B cell (primary cell): Measurements from ENCODE around the gene DAO. TPM values are rescaled to one million over a fixed set of nuclear protein-coding genes. Genes with fewer than 3 reads are reported as not detected.
A peak's percentile ranks its signal among the peaks of the same experiment; 100 is the strongest.

Experiments
- ATAC-seq: fragments of 200-7000 bp; cut with Tn5 transposase; one replicate; pipeline ENCODE4 v1.10.0; 2021; ENCODE audit warnings: low read depth, mild to moderate bottlenecking, moderate number of reproducible peaks, moderate library complexity
- CTCF ChIA-PET: fragments of 350-600 bp; sonication (Branson Sonifier 250); formaldehyde crosslinking; loops from one replicate; lab custom pipeline; 2021; ENCODE audit warnings: antibody characterized with exemption, inconsistent platforms; lab: Charles Lee
- POLR2A ChIA-PET: fragments of 350-600 bp; sonication (Branson Sonifier 250); formaldehyde crosslinking; loops from one replicate; lab custom pipeline; 2021; ENCODE audit warnings: antibody characterized with exemption; lab: Charles Lee
- DNase-seq: peaks from one replicate; pipeline ENCODE4 v3.0.0; 2013
- H2AFZ ChIP-seq: 2 replicates; pipeline ENCODE4 v1.6.1; 2012; ENCODE audit warnings: mild to moderate bottlenecking, low read depth, low read length; ENCODE audit not compliant: insufficient read depth, poor library complexity, severe bottlenecking
- H3K27ac ChIP-seq, 2 donors: 1 replicate in 1 of 2; 2 replicates in 1 of 2; pipeline ENCODE4 v1.5.1; 2012 to 2013; ENCODE audit warnings: low read length in 2 of 2, mild to moderate bottlenecking in 2 of 2, moderate library complexity in 1 of 2
- H3K27me3 ChIP-seq, 4 experiments: fragments of 200-600 bp in 1 of 4; sonication (generic) in 1 of 4; replicated peaks in 1 of 4; 1 replicate in 2 of 4; 2 replicates in 2 of 4; pipeline versions ENCODE4 v1.6.1 to v1.7.0; 2013 to 2016; ENCODE audit warnings: low read length in 3 of 4, mild to moderate bottlenecking in 2 of 4, mixed read lengths in 1 of 4, moderate library complexity in 1 of 4; ENCODE audit not compliant: insufficient read depth in 4 of 4, control insufficient read depth in 3 of 4; ENCODE audit errors: control extremely low read depth in 1 of 4
- H3K36me3 ChIP-seq, 2 experiments: replicated peaks in 1 of 2; 1 replicate in 1 of 2; 2 replicates in 1 of 2; pipeline versions ENCODE4 v1.6.1 to v1.7.1; 2013; ENCODE audit warnings: low read length in 1 of 2; ENCODE audit not compliant: insufficient read depth in 2 of 2, control insufficient read depth in 1 of 2; ENCODE audit errors: control extremely low read depth in 1 of 2, extremely low read depth in 1 of 2
- H3K4me1 ChIP-seq, 2 donors: fragments of 200-600 bp in 1 of 2; sonication (generic) in 1 of 2; 1 replicate in 1 of 2; 2 replicates in 1 of 2; pipeline versions ENCODE4 v1.5.1 to v1.6.1; 2013 to 2017; ENCODE audit warnings: low read length in 2 of 2; ENCODE audit not compliant: control insufficient read depth in 2 of 2, insufficient read depth in 2 of 2
- H3K4me2 ChIP-seq: replicated peaks from 2 replicates; pipeline ENCODE3; 2012; ENCODE audit warnings: mild to moderate bottlenecking, low read depth, low read length; ENCODE audit not compliant: poor library complexity, severe bottlenecking
- H3K4me3 ChIP-seq, 5 experiments: fragments of 200-600 bp in 1 of 5; sonication (generic) in 1 of 5; 1 replicate in 3 of 5; 2 replicates in 2 of 5; pipeline versions ENCODE4 v1.5.1 to v1.7.0; 2011 to 2016; ENCODE audit warnings: low read length in 4 of 5, mild to moderate bottlenecking in 4 of 5, low read depth in 2 of 5, control low read depth in 1 of 5, moderate library complexity in 1 of 5; ENCODE audit not compliant: insufficient read depth in 1 of 5; ENCODE audit errors: control extremely low read depth in 1 of 5, extremely low read depth in 1 of 5
- H3K79me2 ChIP-seq: fragments of 200-600 bp; sonication (generic); one replicate; pipeline ENCODE4 v1.6.0; 2016; ENCODE audit warnings: low read length; ENCODE audit not compliant: control insufficient read depth, insufficient read depth
- H3K9ac ChIP-seq: fragments of 200-600 bp; sonication (generic); 2 replicates; pipeline ENCODE4 v1.6.1; 2017; ENCODE audit warnings: mild to moderate bottlenecking, low read length, moderate library complexity
- H3K9me3 ChIP-seq, 3 donors: one replicate each; pipeline versions ENCODE4 v1.6.1 to v1.7.1; 2013; ENCODE audit warnings: low read length in 2 of 3; ENCODE audit not compliant: control insufficient read depth in 2 of 3, insufficient read depth in 1 of 3; ENCODE audit errors: control extremely low read depth in 1 of 3
- H4K20me1 ChIP-seq: 2 replicates; pipeline ENCODE4 v1.6.0; 2012; ENCODE audit warnings: mild to moderate bottlenecking, low read length; ENCODE audit not compliant: insufficient read depth, control insufficient read depth, poor library complexity, severe bottlenecking
- H3K27ac Mint-ChIP-seq: one replicate; pipeline ENCODE4 v1.8.0; 2021; ENCODE audit warnings: mixed read lengths
- H3K27me3 Mint-ChIP-seq: one replicate; pipeline ENCODE4 v1.8.0; 2021; ENCODE audit warnings: mixed read lengths
- H3K4me1 Mint-ChIP-seq: one replicate; pipeline ENCODE4 v1.8.0; 2021; ENCODE audit warnings: mixed read lengths
- H3K4me3 Mint-ChIP-seq: one replicate; pipeline ENCODE4 v1.8.0; 2021; ENCODE audit warnings: mixed read lengths
- H3K9me3 Mint-ChIP-seq: one replicate; pipeline ENCODE4 v1.8.0; 2022; ENCODE audit warnings: mixed read lengths; ENCODE audit not compliant: insufficient read depth
- EZH2 ChIP-seq: IDR thresholded peaks from 2 replicates; pipeline ENCODE4 v1.6.1; 2012; ENCODE audit warnings: borderline replicate concordance, low read depth, mild to moderate bottlenecking, moderate library complexity, low read length; ENCODE audit not compliant: insufficient read depth, poor library complexity, severe bottlenecking
- WGBS: methylation state at CpG from one replicate; pipeline ENCODE4 v1.1.5; 2013; ENCODE audit warnings: missing lambda C conversion rate; ENCODE audit not compliant: insufficient coverage; 5-methylcytosine and 5-hydroxymethylcytosine counted together
- intact Hi-C: fragments of 100-400 bp; cut with micrococcal nuclease; formaldehyde crosslinking; loops from one replicate; pipeline ENCODE4 v1.10.0; 2022
- polyA plus RNA-seq: library from polyadenylated mRNA; depleted of rRNA; stranded (reverse); fragments of >200 nt; gene quantifications from 2 replicates; pipeline ENCODE4 v1.2.3, GENCODE V29; 2012
- total RNA-seq, 2 donors: library from RNA; stranded (reverse); fragments of 120-200 nt in 1 of 2; gene quantifications; 1 replicate in 1 of 2; 2 replicates in 1 of 2; pipeline versions ENCODE4 v1.2.3 to v1.2.4, GENCODE V29; 2013 to 2022
- TF ChIP-seq, protein P1 (sequence below): fragments of 200-600 bp; IDR thresholded peaks from one replicate; pipeline ENCODE4 v1.8.0; 2022; ENCODE audit warnings: antibody characterized with exemption, mild to moderate bottlenecking

The DAO gene
- total and polyA plus RNA-seq, 2 donors (not counting 1 experiment from before 2014, with no cell fraction given), result not detected

DNA sequence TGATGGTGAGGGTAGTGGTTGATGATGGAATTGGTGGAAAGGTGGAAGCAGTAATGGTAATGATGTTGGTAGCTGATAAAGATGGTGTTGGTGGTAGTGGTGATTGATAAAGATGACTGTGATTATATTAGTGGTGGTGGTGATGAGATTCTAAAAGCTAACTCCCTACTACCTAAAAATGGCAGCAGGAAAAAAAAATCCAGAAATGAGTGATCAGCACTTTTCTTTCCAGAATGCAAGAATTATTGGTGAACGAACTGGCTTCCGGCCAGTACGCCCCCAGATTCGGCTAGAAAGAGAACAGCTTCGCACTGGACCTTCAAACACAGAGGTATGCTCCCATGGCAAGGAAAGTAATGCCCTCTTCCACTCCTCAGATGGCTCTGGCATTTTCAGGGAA lies 19.3 kb downstream of the DAO start:
- no peak overlapping the region for H3K4me3 Mint-ChIP-seq
- H3K27me3 Mint-ChIP-seq, result peaks cover 23% of the 10 kb centered on the region

GRCh38 chr12:108905725-108906124 lies 25.8 kb downstream of the DAO start:
- Histone ChIP-seq H3K9ac (no peak overlapping the region), H3K36me3 (no peaks in the 10 kb centered on the region), H3K4me3 (peak overlapping the region in 1 of 5 experiments; percentile 1), H4K20me1 (no peaks in the 10 kb centered on the region), H3K27ac (no peak overlapping the region), H3K4me2 (peak overlapping the region; percentile 48), H3K27me3 (peaks cover 0 to 3% (median 0%) of the 10 kb centered on the region in 4 experiments), H3K9me3 (peaks cover 0 to 7% (median 0%) of the 10 kb centered on the region in 3 donors), H3K79me2 (no peaks in the 10 kb centered on the region), H3K4me1 (peaks cover 25 to 30% of the 10 kb centered on the region in 2 donors), H2AFZ (no peak overlapping the region)
- H3K27me3 Mint-ChIP-seq, result peaks cover 8% of the 10 kb centered on the region
- H3K9me3 Mint-ChIP-seq, result no peaks in the 10 kb centered on the region
- ChIA-PET POLR2A (no interaction called here), CTCF (interaction anchor here (1.6 kb wide), 1 partner anchor 45 kb away, joined by 4 read pairs; no protein-coding TSS in a partner anchor)
- H3K4me1 Mint-ChIP-seq, result peaks cover 35% of the 10 kb centered on the region
- 0% methylated on average over 4 of the region's 5 CpGs for WGBS
- peak; percentile 76 for ATAC-seq
- intact Hi-C loops, result no loop called here
- DNase-seq, result peak; percentile 67
- H3K27ac Mint-ChIP-seq, result peak overlapping the region; percentile 85
- peak overlapping the region; percentile 48 for H3K4me3 Mint-ChIP-seq
- TF ChIP-seq, protein P1, sequence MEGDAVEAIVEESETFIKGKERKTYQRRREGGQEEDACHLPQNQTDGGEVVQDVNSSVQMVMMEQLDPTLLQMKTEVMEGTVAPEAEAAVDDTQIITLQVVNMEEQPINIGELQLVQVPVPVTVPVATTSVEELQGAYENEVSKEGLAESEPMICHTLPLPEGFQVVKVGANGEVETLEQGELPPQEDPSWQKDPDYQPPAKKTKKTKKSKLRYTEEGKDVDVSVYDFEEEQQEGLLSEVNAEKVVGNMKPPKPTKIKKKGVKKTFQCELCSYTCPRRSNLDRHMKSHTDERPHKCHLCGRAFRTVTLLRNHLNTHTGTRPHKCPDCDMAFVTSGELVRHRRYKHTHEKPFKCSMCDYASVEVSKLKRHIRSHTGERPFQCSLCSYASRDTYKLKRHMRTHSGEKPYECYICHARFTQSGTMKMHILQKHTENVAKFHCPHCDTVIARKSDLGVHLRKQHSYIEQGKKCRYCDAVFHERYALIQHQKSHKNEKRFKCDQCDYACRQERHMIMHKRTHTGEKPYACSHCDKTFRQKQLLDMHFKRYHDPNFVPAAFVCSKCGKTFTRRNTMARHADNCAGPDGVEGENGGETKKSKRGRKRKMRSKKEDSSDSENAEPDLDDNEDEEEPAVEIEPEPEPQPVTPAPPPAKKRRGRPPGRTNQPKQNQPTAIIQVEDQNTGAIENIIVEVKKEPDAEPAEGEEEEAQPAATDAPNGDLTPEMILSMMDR, result no peak
- TF ChIP-seq EZH2, result no peak

More for the DNA sequence above, 19.3 kb downstream of the DAO start:
- H3K4me1 ChIP-seq, result peaks cover under 1 to 4% of the 10 kb centered on the region in 2 donors
- no peak overlapping the region for H2AFZ ChIP-seq
- no peaks in the 10 kb centered on the region for H3K36me3 ChIP-seq
- H3K4me3 ChIP-seq, result no peak overlapping the region
- no peaks in the 10 kb centered on the region for H4K20me1 ChIP-seq
- no peak for TF ChIP-seq EZH2
- TF ChIP-seq, protein P1, result no peak
- peaks cover 0 to 23% (median 2%) of the 10 kb centered on the region in 4 experiments for H3K27me3 ChIP-seq
- intact Hi-C loops, result no loop called here
- POLR2A ChIA-PET, result no interaction called here
- H3K9me3 ChIP-seq, result no peaks in the 10 kb centered on the region
- no peak for DNase-seq
- ATAC-seq, result no peak
- no peak overlapping the region for H3K9ac ChIP-seq
- CTCF ChIA-PET, result interaction anchor here (0.7 kb wide), 1 partner anchor 15 kb away, joined by 5 read pairs; no protein-coding TSS in a partner anchor
- no peak overlapping the region for H3K4me2 ChIP-seq
- no peaks in the 10 kb centered on the region for H3K9me3 Mint-ChIP-seq
- 82% methylated on average over 5 of the region's 5 CpGs for WGBS
- H3K27ac Mint-ChIP-seq, result no peak overlapping the region
- no peak overlapping the region for H3K27ac ChIP-seq
- peaks cover 8% of the 10 kb centered on the region for H3K4me1 Mint-ChIP-seq
- no peaks in the 10 kb centered on the region for H3K79me2 ChIP-seq
